ENCODE data around the gene GSTP1. TPM values are rescaled to one million over a fixed set of nuclear protein-coding genes. Genes with fewer than 3 reads are reported as not detected.

The GSTP1 gene
- total RNA-seq, 1 donor from 2014 or later: 696 TPM

DNA sequence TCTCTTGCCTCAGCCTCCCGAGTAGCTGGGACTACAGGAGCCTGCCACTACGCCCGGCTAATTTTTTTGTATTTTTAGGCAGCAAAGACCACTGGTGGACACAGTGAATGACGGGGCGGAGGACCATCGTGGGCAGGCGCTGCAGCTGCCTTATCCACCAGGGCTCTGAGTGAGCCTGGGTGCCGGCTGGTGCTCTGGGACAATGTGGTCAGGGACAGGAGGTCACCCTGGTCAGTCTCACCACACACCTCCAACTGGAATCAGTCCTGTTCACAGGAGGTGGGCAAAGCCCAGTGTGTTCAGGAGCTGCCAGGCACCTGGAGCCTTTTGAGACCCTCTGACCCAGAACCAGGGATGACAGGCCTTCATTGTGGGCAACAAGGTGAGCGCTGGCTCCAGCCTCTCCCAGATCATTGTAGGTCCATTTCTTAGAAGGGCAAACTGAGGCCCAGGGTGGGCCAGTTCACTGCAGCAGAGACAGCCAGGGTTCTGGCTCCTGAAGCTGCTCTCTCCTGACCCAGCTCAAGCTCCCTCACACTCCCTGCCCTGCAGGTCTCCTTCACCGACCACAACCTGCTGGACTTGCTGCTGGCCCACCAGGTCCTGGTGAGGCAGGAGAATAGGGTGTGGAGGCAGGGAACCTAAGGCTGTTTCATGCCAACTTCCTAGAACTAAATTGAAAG is 44.6 kb upstream of the GSTP1 start:
- DNase-seq (ENCODE audit: low spot score): no peak
- H3K4me1 Mint-ChIP-seq (ENCODE audit: unreplicated experiment): no peaks in the 10 kb centered on the region
- no peak overlapping the region for H3K27ac Mint-ChIP-seq (ENCODE audit: unreplicated experiment)
- H3K4me3 Mint-ChIP-seq (ENCODE audit: unreplicated experiment): no peak overlapping the region
- TF ChIP-seq, protein P1, sequence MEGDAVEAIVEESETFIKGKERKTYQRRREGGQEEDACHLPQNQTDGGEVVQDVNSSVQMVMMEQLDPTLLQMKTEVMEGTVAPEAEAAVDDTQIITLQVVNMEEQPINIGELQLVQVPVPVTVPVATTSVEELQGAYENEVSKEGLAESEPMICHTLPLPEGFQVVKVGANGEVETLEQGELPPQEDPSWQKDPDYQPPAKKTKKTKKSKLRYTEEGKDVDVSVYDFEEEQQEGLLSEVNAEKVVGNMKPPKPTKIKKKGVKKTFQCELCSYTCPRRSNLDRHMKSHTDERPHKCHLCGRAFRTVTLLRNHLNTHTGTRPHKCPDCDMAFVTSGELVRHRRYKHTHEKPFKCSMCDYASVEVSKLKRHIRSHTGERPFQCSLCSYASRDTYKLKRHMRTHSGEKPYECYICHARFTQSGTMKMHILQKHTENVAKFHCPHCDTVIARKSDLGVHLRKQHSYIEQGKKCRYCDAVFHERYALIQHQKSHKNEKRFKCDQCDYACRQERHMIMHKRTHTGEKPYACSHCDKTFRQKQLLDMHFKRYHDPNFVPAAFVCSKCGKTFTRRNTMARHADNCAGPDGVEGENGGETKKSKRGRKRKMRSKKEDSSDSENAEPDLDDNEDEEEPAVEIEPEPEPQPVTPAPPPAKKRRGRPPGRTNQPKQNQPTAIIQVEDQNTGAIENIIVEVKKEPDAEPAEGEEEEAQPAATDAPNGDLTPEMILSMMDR (IDR thresholded peaks at IDR 0.05; ENCODE audit: unreplicated experiment): no peak
- H3K27me3 Mint-ChIP-seq (ENCODE audit: unreplicated experiment): peaks cover 5% of the 10 kb centered on the region
- H3K36me3 Mint-ChIP-seq (ENCODE audit: low read depth, unreplicated experiment): no peaks in the 10 kb centered on the region
- H3K9me3 Mint-ChIP-seq (ENCODE audit: unreplicated experiment): peaks cover 5% of the 10 kb centered on the region

DNA sequence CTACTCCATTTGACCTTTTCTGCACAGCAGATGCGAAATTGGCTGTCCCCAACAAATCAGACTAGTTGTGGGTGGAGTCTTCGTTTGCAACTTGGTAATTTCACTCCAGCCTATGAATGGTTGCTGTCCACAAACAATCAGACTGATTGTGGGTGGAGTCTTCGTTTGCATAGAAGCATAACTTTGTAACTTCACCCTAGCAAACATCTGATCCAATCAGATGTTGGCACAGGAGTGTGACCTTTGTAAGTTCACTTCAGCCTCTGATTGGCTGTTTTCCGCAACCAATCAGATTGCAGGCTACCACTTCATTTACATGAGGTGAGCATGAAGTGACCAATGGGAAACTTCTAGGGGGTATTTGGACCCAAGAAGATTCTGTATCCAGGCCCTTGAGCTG is 44.1 kb upstream of the GSTP1 start:
- Mint-ChIP-seq H3K9me3 (ENCODE audit: unreplicated experiment) (peaks cover 1% of the 10 kb centered on the region), H3K4me3 (ENCODE audit: unreplicated experiment) (no peak overlapping the region), H3K27ac (ENCODE audit: unreplicated experiment) (no peak overlapping the region), H3K36me3 (ENCODE audit: low read depth, unreplicated experiment) (no peaks in the 10 kb centered on the region), H3K4me1 (ENCODE audit: unreplicated experiment) (no peaks in the 10 kb centered on the region), H3K27me3 (ENCODE audit: unreplicated experiment) (peaks cover 5% of the 10 kb centered on the region)
- TF ChIP-seq, protein P1 (IDR thresholded peaks at IDR 0.05; ENCODE audit: unreplicated experiment): no peak
- no peak for DNase-seq (ENCODE audit: low spot score)

DNA sequence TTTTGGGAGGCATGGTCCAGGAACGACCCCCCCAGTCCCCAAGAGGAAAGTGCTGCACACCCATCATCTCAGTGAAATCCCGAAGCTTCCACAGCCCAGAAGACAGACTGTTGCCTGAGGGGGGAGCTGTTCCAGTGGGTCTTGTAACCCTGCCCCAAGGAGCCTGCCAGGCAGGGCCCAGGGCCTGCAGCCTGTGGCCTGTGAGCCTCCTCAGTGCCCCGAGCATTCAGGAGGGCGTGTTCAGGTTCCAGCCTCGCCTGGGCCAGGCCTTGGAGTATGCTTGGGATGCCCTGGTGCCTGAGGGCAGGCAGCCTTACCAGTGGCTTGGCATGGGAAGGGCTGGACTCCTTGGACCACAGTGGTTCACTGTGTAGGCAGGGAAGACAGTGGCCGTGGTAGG is 42.4 kb upstream of the GSTP1 start:
- Mint-ChIP-seq H3K4me3 (ENCODE audit: unreplicated experiment) (no peak overlapping the region), H3K27ac (ENCODE audit: unreplicated experiment) (no peak overlapping the region), H3K9me3 (ENCODE audit: unreplicated experiment) (no peaks in the 10 kb centered on the region), H3K27me3 (ENCODE audit: unreplicated experiment) (peaks cover 5% of the 10 kb centered on the region), H3K4me1 (ENCODE audit: unreplicated experiment) (no peaks in the 10 kb centered on the region), H3K36me3 (ENCODE audit: low read depth, unreplicated experiment) (no peaks in the 10 kb centered on the region)
- TF ChIP-seq, protein P1 (IDR thresholded peaks at IDR 0.05; ENCODE audit: unreplicated experiment): no peak
- no peak for DNase-seq (ENCODE audit: low spot score)

DNA sequence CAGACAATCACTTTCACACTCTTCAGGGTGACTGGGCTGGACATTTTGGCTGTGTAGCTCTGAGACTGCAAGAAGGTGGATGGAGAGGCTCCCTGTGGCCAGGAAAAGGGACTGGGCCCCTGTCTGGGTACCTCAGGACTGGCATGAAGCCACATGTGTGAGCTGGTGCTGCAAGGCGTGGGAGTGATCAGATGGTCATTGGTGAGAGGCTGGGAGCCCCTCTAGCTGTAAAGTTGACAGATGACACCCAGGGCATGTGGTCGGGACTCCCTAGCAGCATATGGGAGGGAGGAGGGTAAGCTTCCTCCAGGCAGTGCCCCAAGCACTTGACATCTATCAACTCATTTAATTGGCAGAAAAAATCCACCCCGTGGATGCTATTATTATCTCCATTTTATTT is 41.4 kb upstream of the GSTP1 start:
- TF ChIP-seq, protein P1 (IDR thresholded peaks at IDR 0.05; ENCODE audit: unreplicated experiment): no peak
- no peaks in the 10 kb centered on the region for H3K36me3 Mint-ChIP-seq (ENCODE audit: low read depth, unreplicated experiment)

DNA sequence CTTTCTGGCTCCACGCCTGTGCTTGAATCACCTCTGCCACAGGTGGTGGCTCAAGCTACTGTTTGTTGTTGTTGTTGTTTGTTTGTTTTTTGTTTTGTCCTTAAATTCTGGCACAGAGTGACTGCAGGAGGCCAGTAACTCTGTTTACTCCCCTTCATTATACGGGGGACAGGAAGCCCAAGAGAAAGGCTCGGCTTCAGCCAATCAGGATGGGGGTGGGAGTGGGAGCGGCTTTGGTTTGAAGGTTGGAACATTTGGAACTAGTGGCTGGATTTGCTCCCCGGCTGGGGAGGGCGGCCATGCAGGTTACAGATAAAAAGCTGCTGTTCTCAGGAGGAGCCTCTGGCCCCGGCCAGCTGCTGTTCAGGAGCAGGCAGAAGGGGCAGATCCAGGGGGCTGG is 40.6 kb upstream of the GSTP1 start:
- no peak for DNase-seq (ENCODE audit: low spot score)
- TF ChIP-seq, protein P1 (IDR thresholded peaks at IDR 0.05; ENCODE audit: unreplicated experiment): no peak
- no peaks in the 10 kb centered on the region for H3K36me3 Mint-ChIP-seq (ENCODE audit: low read depth, unreplicated experiment)
- H3K4me1 Mint-ChIP-seq (ENCODE audit: unreplicated experiment): no peaks in the 10 kb centered on the region
- peaks cover 5% of the 10 kb centered on the region for H3K27me3 Mint-ChIP-seq (ENCODE audit: unreplicated experiment)
- H3K4me3 Mint-ChIP-seq (ENCODE audit: unreplicated experiment): no peak overlapping the region
- no peaks in the 10 kb centered on the region for H3K9me3 Mint-ChIP-seq (ENCODE audit: unreplicated experiment)
- H3K27ac Mint-ChIP-seq (ENCODE audit: unreplicated experiment): no peak overlapping the region

More for the DNA sequence above, 41.4 kb upstream of the GSTP1 start:
- Mint-ChIP-seq H3K4me3 (ENCODE audit: unreplicated experiment) (no peak overlapping the region), H3K9me3 (ENCODE audit: unreplicated experiment) (no peaks in the 10 kb centered on the region), H3K27me3 (ENCODE audit: unreplicated experiment) (peaks cover 5% of the 10 kb centered on the region), H3K27ac (ENCODE audit: unreplicated experiment) (no peak overlapping the region), H3K4me1 (ENCODE audit: unreplicated experiment) (no peaks in the 10 kb centered on the region)
- no peak for DNase-seq (ENCODE audit: low spot score)

Data from endothelial cell (in vitro differentiated cells).